Ovary (tissue), 3 donors: ENCODE measurements around the gene UGT1A10.

Experiments used
- EP300 ChIP-seq: sonication (generic); formaldehyde crosslinking; IDR thresholded peaks from one replicate; pipeline ENCODE4 v1.6.1; 2017; ENCODE audit warnings: antibody characterized with exemption
- POLR2A ChIP-seq: fragments of 450-650 bp; IDR thresholded peaks from one replicate; pipeline ENCODE4 v1.6.1; 2017; ENCODE audit warnings: antibody characterized with exemption, mild to moderate bottlenecking, moderate library complexity
- TF ChIP-seq, protein P1 (sequence below), 3 donors: fragments of 450-650 bp in 2 of 3; fragments of 200-600 bp in 1 of 3; IDR thresholded peaks; one replicate each; pipeline versions ENCODE4 v1.5.1 to v1.8.0; 2016 to 2022; ENCODE audit warnings: antibody characterized with exemption in 3 of 3, mild to moderate bottlenecking in 1 of 3
- donor health status: DM: no; HTN: no; CAD: no.

DNA sequence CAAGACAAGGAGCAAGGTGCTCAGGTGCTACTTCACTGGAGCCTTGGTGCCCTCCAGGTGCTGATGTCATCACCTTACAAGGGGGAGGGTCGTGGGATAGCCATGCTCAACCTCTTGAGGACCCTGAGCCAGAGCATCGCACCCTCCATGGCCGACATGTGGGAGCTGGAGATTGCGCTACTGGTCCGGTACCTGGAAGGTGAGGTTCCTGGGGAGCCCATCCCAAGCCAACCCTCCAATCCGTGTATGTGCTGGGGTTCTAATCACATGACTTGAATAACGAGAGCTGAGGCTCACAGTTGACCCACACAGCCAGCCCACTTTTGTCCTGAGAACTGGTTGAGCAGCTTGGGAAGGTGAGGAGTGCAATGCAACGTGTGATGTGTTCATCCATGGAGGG is 167.7 kb downstream of the UGT1A10 start:
- TF ChIP-seq, protein P1, sequence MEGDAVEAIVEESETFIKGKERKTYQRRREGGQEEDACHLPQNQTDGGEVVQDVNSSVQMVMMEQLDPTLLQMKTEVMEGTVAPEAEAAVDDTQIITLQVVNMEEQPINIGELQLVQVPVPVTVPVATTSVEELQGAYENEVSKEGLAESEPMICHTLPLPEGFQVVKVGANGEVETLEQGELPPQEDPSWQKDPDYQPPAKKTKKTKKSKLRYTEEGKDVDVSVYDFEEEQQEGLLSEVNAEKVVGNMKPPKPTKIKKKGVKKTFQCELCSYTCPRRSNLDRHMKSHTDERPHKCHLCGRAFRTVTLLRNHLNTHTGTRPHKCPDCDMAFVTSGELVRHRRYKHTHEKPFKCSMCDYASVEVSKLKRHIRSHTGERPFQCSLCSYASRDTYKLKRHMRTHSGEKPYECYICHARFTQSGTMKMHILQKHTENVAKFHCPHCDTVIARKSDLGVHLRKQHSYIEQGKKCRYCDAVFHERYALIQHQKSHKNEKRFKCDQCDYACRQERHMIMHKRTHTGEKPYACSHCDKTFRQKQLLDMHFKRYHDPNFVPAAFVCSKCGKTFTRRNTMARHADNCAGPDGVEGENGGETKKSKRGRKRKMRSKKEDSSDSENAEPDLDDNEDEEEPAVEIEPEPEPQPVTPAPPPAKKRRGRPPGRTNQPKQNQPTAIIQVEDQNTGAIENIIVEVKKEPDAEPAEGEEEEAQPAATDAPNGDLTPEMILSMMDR (IDR thresholded peaks at IDR 0.05), result no peak
- TF ChIP-seq POLR2A, result no peak
- no peak for TF ChIP-seq EP300
